Karpas-422 (cell line): ENCODE measurements around the gene MGLL. TPM values are rescaled to one million over a fixed set of nuclear protein-coding genes. Genes with fewer than 3 reads are reported as not detected.

Source experiments
- DNase-seq: peaks from one replicate; pipeline ENCODE4 v3.0.0-alpha.2; 2015
- H2AFZ ChIP-seq: fragments of 200-600 bp; sonication (generic); 2 replicates; pipeline ENCODE4 v1.6.1; 2014; ENCODE audit warnings: antibody characterized with exemption, low read length, mixed read lengths
- H3K27ac ChIP-seq: fragments of 200-600 bp; sonication (generic); 2 replicates; pipeline ENCODE4 v1.5.1; 2014; ENCODE audit warnings: mild to moderate bottlenecking, low read length, moderate library complexity
- H3K27me3 ChIP-seq: fragments of 200-600 bp; sonication (generic); 2 replicates; pipeline ENCODE4 v1.6.1; 2014; ENCODE audit warnings: low read length, mixed read lengths
- H3K36me3 ChIP-seq: fragments of 200-600 bp; sonication (generic); 2 replicates; pipeline ENCODE4 v1.6.1; 2014; ENCODE audit warnings: low read length, mixed read lengths; ENCODE audit not compliant: insufficient read depth
- H3K4me1 ChIP-seq: fragments of 200-600 bp; sonication (generic); 2 replicates; pipeline ENCODE4 v1.6.1; 2014; ENCODE audit warnings: mild to moderate bottlenecking, low read length, mixed read lengths
- H3K4me2 ChIP-seq: fragments of 200-600 bp; sonication (generic); 2 replicates; pipeline ENCODE4 v1.6.1; 2014; ENCODE audit warnings: low read length, low read depth, mild to moderate bottlenecking; ENCODE audit not compliant: poor library complexity, severe bottlenecking
- H3K4me3 ChIP-seq: fragments of 200-600 bp; sonication (generic); 2 replicates; pipeline ENCODE4 v1.5.1; 2014; ENCODE audit warnings: mild to moderate bottlenecking, antibody characterized with exemption, low read length, mixed read lengths
- H3K79me2 ChIP-seq: fragments of 200-600 bp; sonication (generic); 2 replicates; pipeline ENCODE4 v1.6.1; 2014; ENCODE audit warnings: mild to moderate bottlenecking, low read length, mixed read lengths
- H3K9ac ChIP-seq: fragments of 200-600 bp; sonication (generic); 2 replicates; pipeline ENCODE4 v1.6.0; 2014; ENCODE audit warnings: low read length
- H3K9me2 ChIP-seq: fragments of 200-600 bp; sonication (generic), shearing (Covaris generic); replicated peaks from 2 replicates; pipeline ENCODE4 v1.6.0; 2014; ENCODE audit warnings: mild to moderate bottlenecking, low read length, moderate library complexity; ENCODE audit not compliant: insufficient read depth
- H3K9me3 ChIP-seq: fragments of 300-700, 200-600 bp; sonication (generic); 2 replicates; pipeline ENCODE4 v1.6.1; 2014; ENCODE audit warnings: low read length, mixed read lengths
- H4K20me1 ChIP-seq: fragments of 200-600 bp; sonication (generic); 2 replicates; pipeline ENCODE4 v1.6.1; 2014; ENCODE audit warnings: mild to moderate bottlenecking, antibody characterized with exemption, low read length, low read depth; ENCODE audit not compliant: insufficient read depth
- total RNA-seq: library from RNA; depleted of rRNA; stranded (reverse); fragments of >200 nt; shearing (Covaris generic); gene quantifications from 2 replicates; pipeline ENCODE4 v1.2.3, GENCODE V29; 2014; ENCODE audit warnings: low replicate concordance; rRNA removed

MGLL gene
- total RNA-seq, result 58.0 and 63.3 TPM in 2 replicates

DNA sequence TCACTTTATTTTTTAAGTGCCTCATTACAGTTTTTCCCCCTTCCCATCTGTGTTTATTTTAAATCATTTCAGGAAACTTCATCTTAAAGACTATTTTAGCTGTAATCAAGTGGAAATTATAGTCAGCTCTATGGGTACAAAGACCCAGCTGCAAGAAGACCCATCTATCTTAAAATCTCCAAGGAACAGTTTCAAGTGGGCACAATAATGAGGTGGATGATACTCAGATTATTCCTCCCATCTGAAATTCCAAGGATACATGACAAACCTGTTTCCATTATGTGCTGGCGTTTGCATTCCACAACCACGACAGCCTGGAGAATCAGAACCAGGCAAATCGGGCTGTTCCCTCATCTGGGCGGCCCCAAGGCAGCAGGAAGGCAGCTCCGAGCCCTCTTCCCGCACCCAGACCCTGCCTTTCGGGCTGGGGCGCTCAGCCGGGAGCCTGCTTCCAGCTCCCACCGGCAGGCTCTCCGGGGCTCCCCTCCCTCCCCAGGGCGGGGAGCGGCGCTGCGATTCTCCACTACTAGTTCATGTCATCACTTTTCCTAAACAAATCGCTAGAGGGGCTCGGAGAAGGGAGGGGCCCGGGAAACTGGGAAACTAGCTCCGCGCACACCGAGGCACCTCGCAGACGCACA lies at the start of gene MGLL:
Gene MGLL (minus strand): TSS at position 475 of the 641 bp plus-strand sequence. CDS start 197 bp downstream, at position 278.
- Histone ChIP-seq H3K9ac (peak within 1 kb of the TSS; percentile 77), H3K27ac (peak within 1 kb of the TSS; percentile 97), H3K4me1 (peaks cover 63% of the 10 kb centered on the region), H3K4me2 (peak within 1 kb of the TSS; percentile 82), H3K36me3 (peaks cover 14% of the 10 kb centered on the region), H3K9me3 (peaks cover 7% of the 10 kb centered on the region; the same call in 1 of the 2 replicates), H3K4me3 (peak within 1 kb of the TSS; percentile 67), H2AFZ (peak within 1 kb of the TSS; percentile 31; the same call in 1 of the 2 replicates), H3K79me2 (peaks cover 4% of the 10 kb centered on the region; the same call in 1 of the 2 replicates), H4K20me1 (no peaks in the 10 kb centered on the region), H3K9me2 (no peaks in the 10 kb centered on the region), H3K27me3 (no peaks in the 10 kb centered on the region)
- DNase-seq, result peak; percentile 55

DNA sequence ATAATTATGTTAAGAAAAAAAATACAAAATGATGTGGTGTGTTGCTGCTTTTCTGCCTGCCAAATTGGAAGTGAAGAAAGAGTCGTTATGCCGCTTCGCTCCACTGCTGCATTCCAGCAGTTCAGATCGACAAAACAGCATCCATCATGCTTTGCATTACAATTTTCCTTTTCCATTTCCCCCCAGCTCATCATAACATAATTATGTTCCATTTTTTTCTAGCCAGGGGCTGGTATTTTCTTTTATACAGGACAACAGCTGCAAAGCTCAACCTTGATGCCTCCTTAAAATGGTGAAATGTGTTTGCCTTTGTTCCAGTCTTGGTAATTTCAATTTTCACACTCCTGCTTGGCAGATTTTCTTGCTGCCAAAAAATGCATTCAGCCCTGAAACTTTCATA lies 47.8 kb upstream of the MGLL start:
- H3K27me3 ChIP-seq, result no peaks in the 10 kb centered on the region
- H3K9ac ChIP-seq, result no peak overlapping the region
- H3K9me3 ChIP-seq, result no peaks in the 10 kb centered on the region
- H3K36me3 ChIP-seq, result no peaks in the 10 kb centered on the region
- H3K4me2 ChIP-seq, result no peak overlapping the region
- no peak overlapping the region for H3K27ac ChIP-seq
- no peaks in the 10 kb centered on the region for H3K79me2 ChIP-seq
- H2AFZ ChIP-seq, result no peak overlapping the region
- H3K9me2 ChIP-seq, result no peaks in the 10 kb centered on the region
- H3K4me1 ChIP-seq, result no peaks in the 10 kb centered on the region
- no peaks in the 10 kb centered on the region for H4K20me1 ChIP-seq
- H3K4me3 ChIP-seq, result no peak overlapping the region
- DNase-seq, result no peak

DNA sequence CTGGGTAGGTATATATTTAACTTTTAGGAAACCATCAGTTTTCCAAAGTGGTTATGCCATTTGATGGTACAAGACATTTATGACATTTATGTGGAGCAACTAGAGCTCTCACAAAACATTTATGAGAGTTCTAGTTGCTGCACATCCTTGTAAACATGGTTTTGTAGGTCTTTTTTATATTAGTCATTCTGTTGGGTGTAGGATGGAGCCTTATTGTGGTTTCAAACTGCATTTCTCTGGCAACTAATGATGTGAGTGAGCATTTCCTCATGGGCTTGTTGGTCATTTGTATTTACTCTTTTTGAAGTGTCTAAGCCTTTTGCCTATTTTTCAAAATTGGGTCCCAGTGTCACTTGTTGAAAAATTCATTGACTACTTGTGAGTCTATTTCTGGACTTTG lies 45.7 kb upstream of the MGLL start:
- Histone ChIP-seq H3K4me1 (no peaks in the 10 kb centered on the region), H2AFZ (no peak overlapping the region), H4K20me1 (no peaks in the 10 kb centered on the region), H3K79me2 (no peaks in the 10 kb centered on the region), H3K9me2 (no peaks in the 10 kb centered on the region), H3K36me3 (no peaks in the 10 kb centered on the region), H3K4me3 (no peak overlapping the region), H3K27me3 (no peaks in the 10 kb centered on the region), H3K4me2 (no peak overlapping the region), H3K9me3 (no peaks in the 10 kb centered on the region), H3K27ac (no peak overlapping the region), H3K9ac (no peak overlapping the region)
- DNase-seq, result no peak

DNA sequence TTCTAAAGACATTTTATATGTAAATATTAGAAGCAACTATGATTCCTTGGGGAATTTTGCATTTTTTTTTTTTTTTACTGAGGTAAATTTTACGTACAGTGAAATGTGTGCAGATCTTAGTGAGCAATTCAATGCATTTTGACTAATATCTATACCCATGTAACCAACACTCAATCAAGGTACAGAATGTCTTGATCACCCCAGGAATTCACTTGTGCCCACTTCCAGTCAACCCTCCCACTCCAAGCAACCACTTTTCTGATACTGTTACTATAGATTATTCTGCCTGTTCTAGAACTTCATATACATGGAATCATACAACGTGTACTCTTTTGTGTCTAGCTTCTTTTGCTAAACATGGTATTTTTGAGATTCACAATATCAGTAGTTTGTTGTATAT lies 45.1 kb upstream of the MGLL start:
- no peaks in the 10 kb centered on the region for H3K9me2 ChIP-seq
- no peak overlapping the region for H3K27ac ChIP-seq
- H3K36me3 ChIP-seq, result no peaks in the 10 kb centered on the region
- H3K9ac ChIP-seq, result no peak overlapping the region
- no peaks in the 10 kb centered on the region for H3K4me1 ChIP-seq
- no peaks in the 10 kb centered on the region for H3K27me3 ChIP-seq
- DNase-seq, result no peak
- no peaks in the 10 kb centered on the region for H3K9me3 ChIP-seq
- H3K4me2 ChIP-seq, result no peak overlapping the region
- no peaks in the 10 kb centered on the region for H4K20me1 ChIP-seq
- H2AFZ ChIP-seq, result no peak overlapping the region
- H3K79me2 ChIP-seq, result no peaks in the 10 kb centered on the region
- no peak overlapping the region for H3K4me3 ChIP-seq

GRCh38 chr3:127865941-127866340 lies 43.6 kb upstream of the MGLL start:
- Histone ChIP-seq H2AFZ (no peak overlapping the region), H3K27me3 (no peaks in the 10 kb centered on the region), H4K20me1 (no peaks in the 10 kb centered on the region), H3K4me1 (no peaks in the 10 kb centered on the region), H3K36me3 (no peaks in the 10 kb centered on the region), H3K9ac (no peak overlapping the region), H3K79me2 (no peaks in the 10 kb centered on the region), H3K9me2 (no peaks in the 10 kb centered on the region), H3K4me3 (no peak overlapping the region), H3K4me2 (no peak overlapping the region), H3K9me3 (no peaks in the 10 kb centered on the region), H3K27ac (no peak overlapping the region)
- DNase-seq, result no peak

DNA sequence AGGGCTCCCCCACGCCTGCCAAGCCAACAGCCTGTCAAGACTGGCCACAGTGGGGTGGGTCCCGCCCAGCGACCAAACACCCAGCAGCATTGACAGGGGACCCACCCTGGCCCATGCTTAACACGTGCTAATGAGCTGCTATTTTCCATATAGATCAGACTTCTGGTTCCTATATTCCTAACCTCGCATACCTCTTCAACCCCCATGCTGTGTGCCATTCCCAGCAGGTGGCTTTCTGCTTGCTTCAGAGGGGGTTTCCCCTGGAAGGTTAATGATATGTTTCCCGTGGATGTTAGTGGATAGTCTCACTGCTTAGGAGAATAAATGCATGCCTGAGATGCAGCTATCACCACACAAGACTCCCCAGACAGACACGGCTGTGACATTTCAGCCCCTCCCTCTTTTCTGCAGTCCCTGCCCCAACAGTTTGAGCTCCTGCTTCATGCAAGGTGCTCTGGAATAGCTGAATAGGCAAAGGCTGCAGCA lies 37.9 kb upstream of the MGLL start:
- Histone ChIP-seq H3K4me1 (peaks cover 18% of the 10 kb centered on the region), H3K27ac (no peak overlapping the region), H3K4me3 (no peak overlapping the region), H3K36me3 (no peaks in the 10 kb centered on the region), H3K9me3 (no peaks in the 10 kb centered on the region), H3K9me2 (no peaks in the 10 kb centered on the region), H3K79me2 (no peaks in the 10 kb centered on the region), H3K9ac (no peak overlapping the region), H3K27me3 (no peaks in the 10 kb centered on the region), H4K20me1 (no peaks in the 10 kb centered on the region), H3K4me2 (no peak overlapping the region), H2AFZ (no peak overlapping the region)
- DNase-seq, result no peak

GRCh38 chr3:127859730-127860129 lies 37.4 kb upstream of the MGLL start:
- no peaks in the 10 kb centered on the region for H3K79me2 ChIP-seq
- no peak for DNase-seq
- no peaks in the 10 kb centered on the region for H3K36me3 ChIP-seq
- H4K20me1 ChIP-seq, result no peaks in the 10 kb centered on the region
- no peak overlapping the region for H3K4me3 ChIP-seq
- H3K9me3 ChIP-seq, result no peaks in the 10 kb centered on the region
- H3K9me2 ChIP-seq, result no peaks in the 10 kb centered on the region
- H2AFZ ChIP-seq, result no peak overlapping the region
- H3K27me3 ChIP-seq, result no peaks in the 10 kb centered on the region
- H3K4me1 ChIP-seq, result peaks cover 18% of the 10 kb centered on the region
- no peak overlapping the region for H3K9ac ChIP-seq
- no peak overlapping the region for H3K27ac ChIP-seq
- no peak overlapping the region for H3K4me2 ChIP-seq

DNA sequence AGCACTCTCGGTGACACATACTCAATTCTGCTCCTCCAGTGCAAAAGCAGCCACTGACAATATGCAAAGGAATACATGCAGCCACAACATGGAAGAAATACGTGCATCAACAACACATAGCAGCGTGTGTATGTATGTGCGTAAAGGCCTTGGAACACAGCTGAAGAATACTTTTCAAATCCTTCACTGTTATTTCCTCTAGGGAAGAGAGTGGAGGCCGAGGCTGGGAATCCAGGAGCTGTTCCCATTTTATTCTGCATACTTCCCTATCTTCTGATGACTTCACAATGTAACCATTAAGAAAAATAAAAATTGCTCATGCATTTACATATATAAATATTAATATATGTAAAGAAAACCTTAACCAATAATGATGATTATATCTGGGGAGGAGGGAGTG lies 36.6 kb upstream of the MGLL start:
- Histone ChIP-seq H3K79me2 (no peaks in the 10 kb centered on the region), H3K9ac (no peak overlapping the region), H3K27ac (no peak overlapping the region), H3K4me1 (peaks cover 18% of the 10 kb centered on the region), H3K4me2 (peak overlapping the region; percentile 39), H2AFZ (no peak overlapping the region), H3K4me3 (no peak overlapping the region), H4K20me1 (no peaks in the 10 kb centered on the region), H3K27me3 (no peaks in the 10 kb centered on the region), H3K36me3 (no peaks in the 10 kb centered on the region), H3K9me3 (no peaks in the 10 kb centered on the region), H3K9me2 (no peaks in the 10 kb centered on the region)
- no peak for DNase-seq
